8988T (cell line): ENCODE results near the gene DMD.
"Not testable (repeated sequence)": the region's sequence is repeated elsewhere in the genome, so short reads cannot be mapped to it uniquely, and the experiment has no call there.

Experiments
- DNase-seq: peaks from one replicate; pipeline ENCODE4 v3.0.0; 2011

The DMD gene

GRCh38 chrX:33149580-33149979 is 61.8 kb downstream of the DMD start:
- DNase-seq: no peak

DNA sequence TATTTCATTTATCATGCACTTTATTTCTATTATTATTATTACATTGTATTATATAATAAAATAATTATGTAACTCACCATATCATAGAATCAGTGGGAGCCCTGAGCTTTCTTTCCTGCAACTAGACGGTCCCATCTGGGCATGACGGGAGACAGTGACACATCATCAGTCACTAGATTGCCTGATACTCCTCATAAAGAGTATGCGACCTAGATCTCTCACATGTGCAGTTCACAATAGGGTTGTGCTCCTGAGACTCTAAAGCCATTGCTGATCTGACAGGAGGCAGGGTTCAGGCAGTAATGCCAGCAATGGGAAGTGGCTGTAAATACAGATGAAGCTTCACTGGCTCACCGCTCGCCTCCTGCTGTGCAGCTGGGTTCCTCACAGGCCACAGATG is 62.3 kb downstream of the DMD start:
- no peak for DNase-seq

GRCh38 chrX:33142331-33142730 is 69.0 kb downstream of the DMD start:
- DNase-seq: no peak

DNA sequence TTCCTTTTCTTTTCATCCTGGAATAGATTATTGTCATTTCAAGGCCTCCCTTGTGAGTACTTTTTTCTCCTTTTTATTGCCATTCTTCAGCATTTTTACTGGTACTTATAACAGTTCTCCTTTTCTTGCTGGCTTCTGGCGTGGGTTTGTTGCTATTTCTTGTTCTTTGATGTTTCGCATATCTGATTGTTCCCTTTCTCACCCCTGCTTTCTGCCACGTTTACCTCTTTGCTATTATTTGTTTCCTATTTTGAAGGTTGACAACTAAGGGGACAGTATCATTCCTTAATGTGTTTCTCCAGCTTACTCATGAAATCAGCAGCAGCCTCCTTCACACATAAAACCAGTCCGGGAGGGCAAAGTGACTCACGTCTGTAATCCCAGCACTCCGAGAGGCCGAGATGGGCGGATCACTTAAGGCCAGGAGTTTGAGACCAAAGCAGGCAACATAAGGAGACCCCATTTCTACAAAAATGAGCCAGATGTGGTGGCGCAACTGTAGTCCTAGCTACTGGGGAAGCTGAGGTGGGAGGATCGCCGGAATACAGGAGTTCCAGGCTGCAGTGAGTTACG is 72.6 kb downstream of the DMD start:
- no peak for DNase-seq

- DNase-seq: no peak
Measured at GRCh38 chrX:33134164-33134563, 77.2 kb downstream of the DMD start.

DNA sequence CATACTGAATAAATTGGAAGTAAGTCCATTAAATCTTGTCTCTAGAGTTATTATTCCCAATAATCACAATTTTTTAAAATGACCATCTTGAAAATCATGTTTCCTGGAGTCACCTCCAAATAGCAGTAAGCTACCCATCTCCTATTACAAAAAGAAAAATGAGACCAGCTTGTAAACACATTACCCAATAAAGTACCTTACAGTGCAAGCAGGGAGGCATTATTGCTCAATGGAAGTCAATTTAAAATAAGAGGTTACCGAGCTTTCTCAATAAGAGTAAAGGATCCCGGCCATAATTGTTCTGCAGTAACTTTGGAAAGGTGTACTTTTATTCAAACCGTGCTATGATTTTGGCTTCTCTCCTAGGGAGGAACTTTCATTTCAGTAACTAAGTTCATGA is 78.0 kb downstream of the DMD start:
- DNase-seq: no peak

DNA sequence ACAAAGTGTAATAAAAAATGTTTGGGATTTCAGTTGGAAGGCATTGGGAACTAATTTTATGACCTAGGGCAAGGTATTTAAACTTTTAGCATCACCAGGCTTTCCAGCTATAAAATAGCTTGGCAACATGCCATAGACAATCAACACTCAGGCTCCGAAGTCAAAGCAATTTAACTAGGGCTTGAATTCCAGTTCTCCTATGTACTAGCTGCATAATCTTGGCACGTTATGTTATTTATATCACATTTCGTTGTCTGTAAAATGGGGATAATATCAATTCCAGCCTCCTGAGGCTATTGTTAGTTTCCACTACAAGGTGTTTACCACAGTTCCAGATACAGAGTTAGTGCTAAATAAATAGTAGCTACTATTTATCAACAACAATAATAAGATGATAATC is 78.8 kb downstream of the DMD start:
- no peak for DNase-seq

GRCh38 chrX:33129607-33130006 is 81.7 kb downstream of the DMD start:
- DNase-seq: no peak

- DNase-seq: no peak
Measured at GRCh38 chrX:33128048-33128805, 83.1 kb downstream of the DMD start.

GRCh38 chrX:33126469-33126868 is 84.9 kb downstream of the DMD start:
- DNase-seq: no peak

DNA sequence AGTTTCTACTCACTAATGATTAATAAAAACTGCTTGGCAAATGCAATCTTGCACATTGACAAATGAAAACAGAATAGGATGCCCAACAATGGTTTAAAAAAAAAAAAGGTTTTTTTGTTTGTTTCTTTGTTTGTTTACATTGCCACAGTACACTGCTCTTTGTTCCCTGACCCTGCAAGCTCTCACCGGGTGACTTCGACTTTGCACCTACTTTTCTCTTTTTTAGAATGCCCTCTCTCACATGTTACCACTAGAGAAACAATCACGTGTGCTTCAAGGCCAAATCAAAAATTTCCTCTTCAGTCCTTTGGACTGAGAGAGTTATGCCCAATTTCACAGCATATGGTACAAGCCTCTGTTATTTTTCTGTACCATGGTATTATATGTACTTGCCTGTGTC is 101.5 kb downstream of the DMD start:
- DNase-seq: no peak

DNA sequence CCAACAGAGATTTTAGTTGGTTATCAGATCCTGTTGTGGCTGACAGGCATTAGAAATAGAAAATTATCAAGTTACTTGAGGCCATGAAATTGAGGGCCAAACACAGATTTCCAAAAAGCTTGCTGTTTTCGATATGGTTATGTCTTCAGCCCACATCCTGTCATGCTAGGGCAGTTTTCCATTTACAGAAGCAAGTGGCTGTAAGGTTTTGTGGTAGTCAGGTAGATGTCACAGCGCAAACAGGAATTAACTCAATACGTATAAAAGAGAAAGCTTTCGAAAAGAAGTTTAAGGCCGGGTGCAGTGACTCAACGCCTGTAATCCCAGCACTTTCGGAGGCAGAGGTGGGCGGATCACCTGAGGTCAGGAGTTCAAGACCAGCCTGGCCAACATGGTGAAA is 104.6 kb downstream of the DMD start:
- no peak for DNase-seq

DNA sequence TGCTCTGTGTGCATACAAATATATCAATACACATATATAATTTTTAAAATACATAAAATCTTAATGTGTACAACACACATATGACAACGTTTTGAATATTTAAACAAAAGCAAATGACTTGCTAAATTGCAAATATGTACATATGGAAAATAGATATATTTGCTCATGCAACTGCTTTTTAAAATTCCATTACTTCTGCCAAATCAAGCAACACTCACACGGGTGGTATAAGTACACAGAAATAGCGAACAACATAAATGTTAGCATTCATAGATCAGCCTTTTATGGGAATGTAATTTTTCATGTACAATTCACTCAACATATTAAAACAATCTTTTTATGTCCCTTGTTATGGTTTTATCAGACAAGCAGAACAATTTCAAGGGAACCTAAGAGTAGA is 116.3 kb downstream of the DMD start:
- DNase-seq: no peak

DNA sequence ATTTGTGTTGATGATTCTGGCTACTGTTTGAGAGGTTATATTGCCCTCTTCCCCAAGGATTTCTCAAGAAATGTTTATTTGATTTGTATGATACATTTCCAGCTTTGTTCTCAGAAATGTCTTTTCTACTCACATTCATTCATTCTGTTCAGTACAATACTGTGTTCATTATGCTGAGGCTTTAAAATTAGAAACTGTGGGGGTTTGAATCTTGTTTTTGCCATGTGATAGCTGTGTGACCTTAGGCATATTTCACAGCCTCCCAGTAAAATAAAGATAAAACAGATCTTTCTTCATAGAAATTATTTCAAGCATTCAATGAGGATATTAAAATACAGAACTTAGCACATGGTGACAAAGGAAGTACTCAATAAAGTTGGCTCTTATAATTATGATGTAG is 123.9 kb downstream of the DMD start:
- no peak for DNase-seq

DNA sequence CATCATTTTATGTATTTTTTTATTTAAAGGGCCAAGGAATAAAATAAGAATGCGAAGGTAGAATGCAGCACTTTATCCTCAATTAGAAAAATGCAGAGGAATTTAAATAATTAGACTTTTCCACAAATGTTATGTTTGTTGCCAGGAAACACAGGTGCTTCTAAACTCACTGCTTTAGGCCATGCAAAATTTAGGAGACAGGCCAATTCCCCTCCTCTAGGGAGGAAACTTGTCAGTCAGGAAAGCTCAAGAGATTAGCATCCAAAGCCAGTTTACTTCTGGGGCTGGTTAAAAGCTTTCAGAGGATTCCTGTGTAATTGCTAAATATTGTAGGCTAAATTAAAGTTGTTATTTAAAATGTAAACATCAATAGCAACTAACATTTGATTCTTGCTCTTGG is 124.5 kb downstream of the DMD start:
- DNase-seq: no peak

DNA sequence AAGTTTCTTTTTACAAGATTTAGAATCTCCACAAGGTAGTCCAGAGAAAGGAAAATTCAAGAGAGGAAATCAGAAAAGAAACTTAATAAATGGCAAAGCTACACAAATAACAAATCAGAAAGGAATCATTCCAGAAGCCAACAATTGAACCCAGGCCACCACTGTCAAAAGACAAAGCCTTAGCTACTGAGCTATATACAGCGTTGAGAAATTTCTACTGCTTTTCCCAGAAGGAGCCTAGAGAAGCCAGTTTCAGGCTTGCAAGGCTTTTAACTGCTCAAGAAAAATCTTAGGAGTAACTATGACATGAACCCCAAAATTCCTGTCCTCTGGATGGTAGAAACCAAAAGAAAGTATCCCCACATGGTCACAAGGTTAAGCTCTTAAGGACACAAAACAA is 129.0 kb downstream of the DMD start:
- DNase-seq: no peak

- no peak for DNase-seq
Measured at GRCh38 chrX:33078273-33078672, 133.1 kb downstream of the DMD start.

GRCh38 chrX:33073660-33074059 is 137.7 kb downstream of the DMD start:
- not testable (repeated sequence) for DNase-seq

- no peak for DNase-seq
Measured at GRCh38 chrX:33065415-33065814, 145.9 kb downstream of the DMD start.

GRCh38 chrX:33062041-33062440 is 149.3 kb downstream of the DMD start:
- no peak for DNase-seq

GRCh38 chrX:33053001-33053400 is 158.3 kb downstream of the DMD start:
- DNase-seq: no peak

- no peak for DNase-seq
Measured at GRCh38 chrX:33045882-33046281, 165.5 kb downstream of the DMD start.

DNA sequence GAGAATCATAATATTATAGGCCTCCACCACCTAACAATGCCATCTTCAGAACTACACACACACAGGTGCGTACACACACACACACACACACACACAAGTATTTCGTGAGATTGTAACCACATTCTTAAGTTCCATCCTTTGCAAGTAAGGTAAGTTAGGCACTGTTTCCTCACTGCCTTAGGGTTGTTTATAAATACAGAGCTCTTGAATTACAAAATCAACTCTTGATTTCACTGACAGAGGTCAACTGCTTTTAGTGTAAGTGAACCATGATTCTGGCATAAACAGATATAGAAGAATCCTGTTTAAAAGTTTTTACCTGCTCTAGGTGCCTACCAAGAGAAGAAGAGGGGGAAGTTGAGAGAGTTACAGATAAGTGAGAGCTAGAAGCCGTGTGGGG is 166.1 kb downstream of the DMD start:
- no peak for DNase-seq

DNA sequence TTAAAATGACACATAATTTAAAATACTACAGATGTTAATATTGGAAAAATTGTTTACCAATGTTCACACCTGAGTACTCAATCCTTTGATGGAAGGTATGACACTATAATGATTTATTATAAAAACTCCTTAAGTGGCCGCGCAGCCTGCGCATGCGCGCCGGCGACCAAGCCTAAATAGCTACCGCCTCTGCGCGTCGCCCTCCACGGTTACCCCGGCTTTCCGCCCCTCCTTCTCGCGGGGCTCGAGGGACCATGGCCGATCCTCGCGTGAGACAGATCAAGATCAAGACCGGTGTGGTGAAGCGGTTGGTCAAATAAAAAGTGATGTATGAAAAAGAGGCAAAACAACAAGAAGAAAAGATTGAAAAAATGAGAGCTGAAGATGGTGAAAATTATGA is 170.2 kb downstream of the DMD start:
- DNase-seq: no peak

DNA sequence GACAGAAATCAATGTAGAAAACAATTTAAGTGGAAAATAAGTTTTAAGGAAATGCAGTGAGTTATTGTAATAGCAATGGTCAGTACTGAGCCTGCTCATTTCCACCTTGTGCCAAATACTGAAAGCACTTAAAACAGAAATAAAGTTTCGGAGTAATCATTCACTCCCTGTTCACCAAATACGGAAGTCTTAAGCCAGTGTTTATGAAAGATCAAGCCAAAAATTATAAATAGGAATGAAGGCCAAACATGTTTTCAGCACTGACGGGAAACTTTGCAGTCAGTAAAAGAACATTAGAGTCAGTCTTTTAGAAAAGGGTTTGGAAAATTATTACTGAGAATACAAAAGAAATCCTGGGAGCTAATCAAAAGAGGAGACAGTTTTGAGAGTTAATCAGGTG is 178.6 kb downstream of the DMD start:
- no peak for DNase-seq
